ENCODE data around the gene C19orf47.

The C19orf47 gene

DNA sequence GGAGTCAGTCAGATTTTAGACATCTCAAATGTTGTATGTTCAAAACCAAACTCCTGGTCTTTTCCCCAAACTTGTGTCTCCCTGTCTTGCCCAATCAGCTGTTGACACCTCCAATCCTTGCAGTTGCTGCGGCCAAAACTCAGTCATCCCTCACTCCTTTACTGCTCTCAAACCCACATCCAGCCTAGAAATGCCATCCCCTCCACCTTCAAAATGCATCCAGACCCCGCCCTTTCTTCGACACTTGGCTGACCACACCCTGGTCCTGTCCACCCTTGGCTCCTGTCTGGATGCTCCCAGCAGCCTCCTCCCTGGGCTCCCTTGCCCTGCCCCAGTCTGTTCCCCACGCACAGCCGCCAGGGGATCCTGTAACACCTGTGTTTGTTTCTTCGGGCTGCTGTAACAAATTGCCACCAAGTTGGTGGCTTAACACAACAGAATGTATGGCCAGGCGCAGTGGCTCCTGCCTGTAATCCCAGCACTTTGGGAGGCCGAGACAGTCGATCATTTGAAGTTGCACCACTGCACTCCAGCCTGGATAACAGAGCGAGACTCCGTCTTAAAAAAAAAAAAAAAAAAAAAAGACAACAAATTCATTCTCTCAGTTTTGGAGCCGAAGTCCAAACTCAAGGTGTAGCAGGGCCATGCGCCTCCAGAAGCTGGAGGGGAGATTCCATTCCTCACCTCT, 12.0 kb upstream of the C19orf47 start:
- Histone ChIP-seq H3K36me3 (ENCODE audit: low read depth) (no peaks in the 10 kb centered on the region), H3K4me1 (ENCODE audit: insufficient read depth, poor library complexity, severe bottlenecking) (no peaks in the 10 kb centered on the region), H3K27me3 (ENCODE audit: insufficient read depth, poor library complexity, severe bottlenecking) (no peaks in the 10 kb centered on the region), H3K27ac (ENCODE audit: poor library complexity, severe bottlenecking) (no peak overlapping the region), H3K4me3 (ENCODE audit: severe bottlenecking) (no peak overlapping the region), H3K9me3 (ENCODE audit: severe bottlenecking) (no peaks in the 10 kb centered on the region)
- DNase-seq (ENCODE audit: low spot score): no peak
- ATAC-seq (ENCODE audit: low read depth): no peak
- TF ChIP-seq, protein P1, sequence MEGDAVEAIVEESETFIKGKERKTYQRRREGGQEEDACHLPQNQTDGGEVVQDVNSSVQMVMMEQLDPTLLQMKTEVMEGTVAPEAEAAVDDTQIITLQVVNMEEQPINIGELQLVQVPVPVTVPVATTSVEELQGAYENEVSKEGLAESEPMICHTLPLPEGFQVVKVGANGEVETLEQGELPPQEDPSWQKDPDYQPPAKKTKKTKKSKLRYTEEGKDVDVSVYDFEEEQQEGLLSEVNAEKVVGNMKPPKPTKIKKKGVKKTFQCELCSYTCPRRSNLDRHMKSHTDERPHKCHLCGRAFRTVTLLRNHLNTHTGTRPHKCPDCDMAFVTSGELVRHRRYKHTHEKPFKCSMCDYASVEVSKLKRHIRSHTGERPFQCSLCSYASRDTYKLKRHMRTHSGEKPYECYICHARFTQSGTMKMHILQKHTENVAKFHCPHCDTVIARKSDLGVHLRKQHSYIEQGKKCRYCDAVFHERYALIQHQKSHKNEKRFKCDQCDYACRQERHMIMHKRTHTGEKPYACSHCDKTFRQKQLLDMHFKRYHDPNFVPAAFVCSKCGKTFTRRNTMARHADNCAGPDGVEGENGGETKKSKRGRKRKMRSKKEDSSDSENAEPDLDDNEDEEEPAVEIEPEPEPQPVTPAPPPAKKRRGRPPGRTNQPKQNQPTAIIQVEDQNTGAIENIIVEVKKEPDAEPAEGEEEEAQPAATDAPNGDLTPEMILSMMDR (IDR thresholded peaks at IDR 0.05; ENCODE audit: poor library complexity, severe bottlenecking): no peak

DNA sequence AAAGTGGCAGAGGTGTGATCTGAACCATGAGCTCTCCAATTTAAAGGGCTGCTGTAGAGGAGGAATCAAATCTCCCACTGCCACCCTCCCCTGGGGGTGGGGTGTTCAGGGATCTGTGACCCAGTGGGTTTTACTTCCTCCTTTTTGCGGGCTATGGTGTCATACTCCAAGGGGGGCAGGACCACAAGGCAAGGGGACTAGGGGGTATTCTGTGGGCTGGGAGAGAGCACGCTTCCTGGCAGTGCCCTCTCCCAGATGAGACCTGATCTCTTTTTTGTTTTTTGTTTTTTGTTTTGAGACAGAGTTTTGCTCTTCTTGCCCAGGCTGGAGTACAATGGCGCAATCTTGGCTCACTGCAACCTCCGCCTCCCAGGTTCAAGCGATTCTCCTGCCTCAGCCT, 10.6 kb upstream of the C19orf47 start:
- no peak for ATAC-seq (ENCODE audit: low read depth)
- Histone ChIP-seq H3K4me3 (ENCODE audit: severe bottlenecking) (no peak overlapping the region), H3K4me1 (ENCODE audit: insufficient read depth, poor library complexity, severe bottlenecking) (no peaks in the 10 kb centered on the region), H3K36me3 (ENCODE audit: low read depth) (no peaks in the 10 kb centered on the region), H3K9me3 (ENCODE audit: severe bottlenecking) (no peaks in the 10 kb centered on the region), H3K27me3 (ENCODE audit: insufficient read depth, poor library complexity, severe bottlenecking) (no peaks in the 10 kb centered on the region), H3K27ac (ENCODE audit: poor library complexity, severe bottlenecking) (no peak overlapping the region)
- DNase-seq (ENCODE audit: low spot score): no peak
- TF ChIP-seq, protein P1 (IDR thresholded peaks at IDR 0.05; ENCODE audit: poor library complexity, severe bottlenecking): no peak

DNA sequence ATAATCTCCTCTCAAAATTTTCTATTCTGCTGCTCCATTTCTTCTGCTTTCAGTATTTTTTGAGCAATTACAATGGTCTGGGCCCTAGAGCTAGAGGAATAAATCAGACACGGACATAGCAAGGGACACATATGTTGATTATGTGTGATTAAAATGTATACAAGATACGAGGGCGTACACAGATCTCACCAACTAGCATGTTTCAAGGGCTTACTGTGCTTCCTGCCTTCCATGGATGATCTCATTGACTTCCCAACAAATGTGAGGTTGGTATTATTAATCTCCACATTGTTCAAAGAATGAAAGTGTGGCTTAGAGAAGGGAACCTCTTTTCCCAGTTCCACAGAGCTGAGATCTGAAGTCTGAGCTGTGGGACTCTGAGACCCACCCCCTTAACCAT, 9.4 kb upstream of the C19orf47 start:
- H3K27ac ChIP-seq (ENCODE audit: poor library complexity, severe bottlenecking): no peak overlapping the region
- TF ChIP-seq, protein P1 (IDR thresholded peaks at IDR 0.05; ENCODE audit: poor library complexity, severe bottlenecking): no peak
- DNase-seq (ENCODE audit: low spot score) (no peak), ATAC-seq (ENCODE audit: low read depth) (no peak)
- no peaks in the 10 kb centered on the region for H3K9me3 ChIP-seq (ENCODE audit: severe bottlenecking)
- no peaks in the 10 kb centered on the region for H3K4me1 ChIP-seq (ENCODE audit: insufficient read depth, poor library complexity, severe bottlenecking)
- H3K36me3 ChIP-seq (ENCODE audit: low read depth): no peaks in the 10 kb centered on the region
- H3K27me3 ChIP-seq (ENCODE audit: insufficient read depth, poor library complexity, severe bottlenecking): no peaks in the 10 kb centered on the region
- no peak overlapping the region for H3K4me3 ChIP-seq (ENCODE audit: severe bottlenecking)

DNA sequence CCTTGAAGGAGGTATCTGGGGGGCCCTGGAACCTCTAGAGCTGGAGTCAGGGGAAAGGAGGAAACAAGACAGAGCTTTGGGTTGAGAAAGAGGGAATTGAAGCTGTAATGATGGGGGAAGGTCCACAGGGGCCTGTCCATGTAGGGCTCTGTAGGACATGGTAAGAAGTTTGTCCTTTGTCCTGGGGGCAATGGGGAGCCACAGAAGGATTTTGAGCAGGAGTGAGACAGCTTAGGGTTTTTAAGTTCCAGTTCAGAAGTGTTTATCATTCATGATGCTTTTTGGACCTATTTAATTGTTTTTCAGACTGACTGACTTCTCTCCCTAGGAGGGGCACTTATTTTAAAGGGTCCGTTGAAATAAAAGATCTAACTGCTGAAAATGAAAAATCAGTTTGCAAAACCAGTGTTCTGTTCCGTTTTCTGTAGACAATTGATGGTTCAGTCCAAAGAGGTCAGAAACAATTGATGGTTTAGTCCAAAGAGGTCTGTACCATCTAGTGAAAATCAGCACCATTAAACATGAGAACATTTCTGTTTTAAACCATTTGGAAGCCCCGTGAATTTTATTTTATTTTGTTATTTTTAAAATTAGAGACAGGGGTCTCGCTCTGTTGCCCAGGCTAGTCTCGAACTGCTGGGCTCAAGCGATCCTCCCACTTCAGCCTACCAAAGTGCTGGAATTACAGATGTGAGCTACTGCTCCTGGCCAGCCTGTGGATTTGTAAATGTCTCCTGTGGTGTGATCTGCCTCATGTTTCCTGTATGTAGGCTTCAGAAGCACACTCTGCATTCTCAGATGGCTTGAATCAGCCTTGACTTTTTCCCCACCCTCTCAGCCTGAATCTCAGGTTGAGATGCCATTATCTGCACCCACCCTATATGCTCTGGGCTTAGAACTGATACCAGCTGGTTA, 8.7 kb upstream of the C19orf47 start:
- TF ChIP-seq, protein P1 (IDR thresholded peaks at IDR 0.05; ENCODE audit: poor library complexity, severe bottlenecking): no peak
- no peaks in the 10 kb centered on the region for H3K4me1 ChIP-seq (ENCODE audit: insufficient read depth, poor library complexity, severe bottlenecking)
- H3K4me3 ChIP-seq (ENCODE audit: severe bottlenecking): no peak overlapping the region

More for the DNA sequence above, 8.7 kb upstream of the C19orf47 start:
- H3K27me3 ChIP-seq (ENCODE audit: insufficient read depth, poor library complexity, severe bottlenecking): no peaks in the 10 kb centered on the region
- DNase-seq (ENCODE audit: low spot score) (no peak), ATAC-seq (ENCODE audit: low read depth) (no peak)
- H3K9me3 ChIP-seq (ENCODE audit: severe bottlenecking): no peaks in the 10 kb centered on the region
- H3K36me3 ChIP-seq (ENCODE audit: low read depth): no peaks in the 10 kb centered on the region
- no peak overlapping the region for H3K27ac ChIP-seq (ENCODE audit: poor library complexity, severe bottlenecking)
